ENCODE data around the gene ZNF579. TPM values are rescaled to one million over a fixed set of nuclear protein-coding genes. Genes with fewer than 3 reads are reported as not detected.
A peak's percentile ranks its signal among the peaks of the same experiment; 100 is the strongest.

ZNF579 gene
- polyA plus RNA-seq, 1 donor from 2014 or later = 7.4 TPM

GRCh38 chr19:55579766-55580621 is 654 bp downstream of the ZNF579 start:
- H3K9ac ChIP-seq (ENCODE audit: low read length) = peak overlapping the region; percentile 98
- no peak for TF ChIP-seq SMC3 (conservative IDR thresholded peaks at IDR 0.05; ENCODE audit: poor library complexity)
- peak overlapping the region; percentile 81 for H3K27ac ChIP-seq (ENCODE audit: low read length)
- H3F3A ChIP-seq (ENCODE audit: insufficient read depth, low read length, poor library complexity, severe bottlenecking) = no peaks in the 10 kb centered on the region
- H3K4me2 ChIP-seq (ENCODE audit: low read length) = peak overlapping the region; percentile 99
- H3K9me2 ChIP-seq (ENCODE audit: insufficient read depth, low read length) = no peaks in the 10 kb centered on the region
- H3K36me3 ChIP-seq (ENCODE audit: insufficient read depth, low read length) = no peaks in the 10 kb centered on the region
- H3K27me3 ChIP-seq (ENCODE audit: insufficient read depth, low read depth, low read length) = no peaks in the 10 kb centered on the region
- no peaks in the 10 kb centered on the region for H3K9me3 ChIP-seq (ENCODE audit: low read length)
- peak overlapping the region; percentile 40 for H2AFZ ChIP-seq (ENCODE audit: low read depth, low read length)
- H3K4me3 ChIP-seq (ENCODE audit: low read length) = peak overlapping the region; percentile 94
- peaks cover 21% of the 10 kb centered on the region for H3K79me2 ChIP-seq (replicated peaks; ENCODE audit: insufficient read depth, low read length)
- no peaks in the 10 kb centered on the region for H4K20me1 ChIP-seq (ENCODE audit: insufficient read depth)

GRCh38 chr19:55578761-55579747 is 1.6 kb downstream of the ZNF579 start:
- peak overlapping the region; percentile 81 for H3K27ac ChIP-seq (ENCODE audit: low read length)
- H2AFZ ChIP-seq (ENCODE audit: low read depth, low read length) = no peak overlapping the region
- no peaks in the 10 kb centered on the region for H4K20me1 ChIP-seq (ENCODE audit: insufficient read depth)
- H3K36me3 ChIP-seq (ENCODE audit: insufficient read depth, low read length) = no peaks in the 10 kb centered on the region
- no peaks in the 10 kb centered on the region for H3K27me3 ChIP-seq (ENCODE audit: insufficient read depth, low read depth, low read length)
- H3K79me2 ChIP-seq (replicated peaks; ENCODE audit: insufficient read depth, low read length) = peaks cover 21% of the 10 kb centered on the region
- H3K9me3 ChIP-seq (ENCODE audit: low read length) = no peaks in the 10 kb centered on the region
- H3K4me3 ChIP-seq (ENCODE audit: low read length) = peak overlapping the region; percentile 94
- H3F3A ChIP-seq (ENCODE audit: insufficient read depth, low read length, poor library complexity, severe bottlenecking) = no peaks in the 10 kb centered on the region
- H3K4me2 ChIP-seq (ENCODE audit: low read length) = peak overlapping the region; percentile 99
- TF ChIP-seq POLR2AphosphoS5 (IDR thresholded peaks at IDR 0.05) (no peak), SMC3 (conservative IDR thresholded peaks at IDR 0.05; ENCODE audit: poor library complexity) (no peak), REST (IDR thresholded peaks at IDR 0.05; ENCODE audit: borderline replicate concordance) (no peak), EP300 (conservative IDR thresholded peaks at IDR 0.05; ENCODE audit: poor library complexity, severe bottlenecking) (no peak), CTCF (IDR thresholded peaks at IDR 0.05; ENCODE audit: poor library complexity, severe bottlenecking) (no peak), RAD21 (conservative IDR thresholded peaks at IDR 0.05) (no peak), MXI1 (conservative IDR thresholded peaks at IDR 0.05; ENCODE audit: poor library complexity, severe bottlenecking) (no peak), TAF1 (IDR thresholded peaks at IDR 0.05; ENCODE audit: low read depth) (no peak), EZH2 (IDR thresholded peaks at IDR 0.05; ENCODE audit: borderline replicate concordance, insufficient read depth, low read length, poor library complexity, severe bottlenecking) (no peak)
- H3K9ac ChIP-seq (ENCODE audit: low read length) = peak overlapping the region; percentile 98
- H3K9me2 ChIP-seq (ENCODE audit: insufficient read depth, low read length) = no peaks in the 10 kb centered on the region

Data from neural cell (in vitro differentiated cells).